Astrocyte of the spinal cord (primary cell): ENCODE measurements around the gene CYP8B1.

Source experiments
- DNase-seq: peaks from one replicate; pipeline ENCODE4 v3.0.0; 2011; ENCODE audit warnings: low read depth, low spot score
- H3K4me3 ChIP-seq: 2 replicates; pipeline ENCODE4 v1.5.1; 2011; ENCODE audit warnings: low read depth, mild to moderate bottlenecking, low read length, moderate library complexity
- in situ Hi-C: cut with HindIII; loops from 2 replicates; pipeline ENCODE4 v1.10.0; 2017; ENCODE audit warnings: low sequenced_read_pairs
- TF ChIP-seq, protein P1 (sequence below): IDR thresholded peaks from 2 replicates; pipeline ENCODE4 v1.5.1; 2012; ENCODE audit warnings: low read depth, mild to moderate bottlenecking, low read length, inconsistent platforms

The CYP8B1 gene

DNA sequence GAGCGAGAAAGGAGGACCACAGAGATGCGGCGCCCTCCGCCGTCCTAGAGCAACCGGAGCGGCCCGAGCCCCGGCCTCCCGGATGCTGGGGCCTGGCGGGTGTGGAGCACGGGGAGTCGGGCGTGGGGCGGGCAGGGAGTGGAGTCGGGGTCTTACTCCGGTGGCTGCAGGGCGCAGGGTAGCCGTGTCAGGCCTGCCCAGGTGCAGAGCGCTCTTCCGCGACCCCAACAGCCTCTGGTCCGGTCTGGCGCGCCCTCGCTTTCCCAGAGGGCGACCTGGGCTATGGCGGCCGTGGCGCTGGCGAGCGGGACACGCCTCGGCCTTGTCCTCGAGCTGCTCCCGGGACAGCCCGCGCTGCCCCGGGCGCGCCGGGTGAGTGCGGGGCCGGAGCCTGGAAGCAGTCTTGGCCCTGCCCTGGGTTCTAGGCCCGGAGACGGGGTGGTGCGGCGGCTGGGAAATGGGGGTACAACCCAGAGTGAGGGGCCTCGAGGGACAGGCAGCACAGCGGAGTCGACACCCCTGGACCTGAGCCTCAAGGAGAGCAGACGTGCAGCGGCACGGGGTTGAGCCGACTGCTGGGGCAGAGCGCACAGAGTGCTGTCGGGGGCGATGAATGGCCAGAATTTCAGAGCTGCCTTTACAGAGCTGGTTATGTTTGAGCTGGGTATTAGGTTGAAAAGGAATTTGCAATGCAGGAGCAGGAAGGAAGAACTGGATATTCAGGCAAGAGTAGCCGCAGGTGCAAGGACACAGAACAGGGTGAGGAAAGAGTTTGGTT is 30.6 kb upstream of the CYP8B1 start, which contains the start of gene ZNF662:
ZNF662 (plus strand) TSS at position 73 of the 778 bp plus-strand sequence. CDS start 1,973 bp downstream, outside the sequence.
- TF ChIP-seq, protein P1, sequence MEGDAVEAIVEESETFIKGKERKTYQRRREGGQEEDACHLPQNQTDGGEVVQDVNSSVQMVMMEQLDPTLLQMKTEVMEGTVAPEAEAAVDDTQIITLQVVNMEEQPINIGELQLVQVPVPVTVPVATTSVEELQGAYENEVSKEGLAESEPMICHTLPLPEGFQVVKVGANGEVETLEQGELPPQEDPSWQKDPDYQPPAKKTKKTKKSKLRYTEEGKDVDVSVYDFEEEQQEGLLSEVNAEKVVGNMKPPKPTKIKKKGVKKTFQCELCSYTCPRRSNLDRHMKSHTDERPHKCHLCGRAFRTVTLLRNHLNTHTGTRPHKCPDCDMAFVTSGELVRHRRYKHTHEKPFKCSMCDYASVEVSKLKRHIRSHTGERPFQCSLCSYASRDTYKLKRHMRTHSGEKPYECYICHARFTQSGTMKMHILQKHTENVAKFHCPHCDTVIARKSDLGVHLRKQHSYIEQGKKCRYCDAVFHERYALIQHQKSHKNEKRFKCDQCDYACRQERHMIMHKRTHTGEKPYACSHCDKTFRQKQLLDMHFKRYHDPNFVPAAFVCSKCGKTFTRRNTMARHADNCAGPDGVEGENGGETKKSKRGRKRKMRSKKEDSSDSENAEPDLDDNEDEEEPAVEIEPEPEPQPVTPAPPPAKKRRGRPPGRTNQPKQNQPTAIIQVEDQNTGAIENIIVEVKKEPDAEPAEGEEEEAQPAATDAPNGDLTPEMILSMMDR = no peak
- H3K4me3 ChIP-seq = peak within 1 kb of the TSS; percentile 42
- DNase-seq = peak; percentile 15
- in situ Hi-C loops = no loop called here

DNA sequence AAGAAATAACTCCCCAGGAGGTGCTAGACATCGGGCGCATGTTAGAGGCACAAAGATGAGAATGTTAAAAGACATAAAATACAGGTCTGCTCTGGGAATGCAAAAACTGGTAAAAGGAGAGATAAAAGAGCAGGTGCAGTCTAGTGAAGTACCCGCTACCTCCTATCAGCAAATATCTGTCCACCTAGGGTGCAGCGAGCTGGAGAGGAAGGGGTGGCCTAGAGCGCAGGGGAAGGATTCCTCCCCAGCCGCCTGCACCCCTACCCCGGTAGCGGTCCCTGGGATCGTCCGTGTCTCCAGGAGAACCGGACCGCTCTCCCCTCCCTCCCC is 30.0 kb upstream of the CYP8B1 start:
- in situ Hi-C loops = no loop called here
- no peak for DNase-seq
- H3K4me3 ChIP-seq = peak overlapping the region; percentile 42
- TF ChIP-seq, protein P1 = no peak

DNA sequence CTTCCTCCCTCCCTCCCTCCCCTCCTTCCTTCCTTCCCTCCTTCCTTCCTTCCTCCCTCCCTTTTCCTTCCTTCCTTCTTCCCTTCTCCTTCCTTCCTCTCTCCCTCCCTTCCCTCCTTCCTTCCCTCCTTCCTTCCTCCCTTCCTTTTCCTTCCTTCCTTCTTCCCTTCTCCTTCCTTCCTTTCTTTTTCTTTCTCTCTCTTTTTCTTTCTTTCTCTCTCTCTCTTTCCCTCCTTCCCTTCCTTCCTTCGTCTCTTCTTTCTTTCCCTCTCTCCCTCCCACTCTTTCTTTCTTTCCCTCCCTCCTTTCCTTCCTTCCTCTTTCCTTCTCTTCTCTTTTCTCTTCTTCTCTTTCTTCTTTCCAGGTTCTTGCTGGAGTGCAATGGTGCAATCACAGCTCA is 28.4 kb upstream of the CYP8B1 start:
- H3K4me3 ChIP-seq = no peak overlapping the region
- in situ Hi-C loops = no loop called here
- no peak for DNase-seq
- TF ChIP-seq, protein P1 = no peak

DNA sequence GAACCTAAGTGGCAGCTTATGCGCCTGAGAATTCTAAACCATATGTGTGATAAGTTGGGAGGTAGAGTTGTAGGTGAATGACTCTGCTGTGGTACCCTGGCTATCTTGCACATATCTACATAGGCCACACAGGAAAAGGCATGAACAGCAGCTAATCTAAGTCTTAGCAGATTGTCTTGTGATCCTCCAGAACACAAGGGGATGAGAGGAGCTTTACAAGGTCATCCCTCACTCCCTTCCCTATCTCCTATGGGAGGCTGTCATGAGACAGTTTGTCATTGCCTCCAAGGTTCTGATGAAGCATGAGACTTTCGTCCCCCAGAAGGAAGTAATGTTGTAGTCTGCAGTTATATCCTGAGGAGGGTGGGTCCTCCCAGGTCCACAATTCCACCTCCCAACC is 26.6 kb upstream of the CYP8B1 start:
- no peak overlapping the region for H3K4me3 ChIP-seq
- in situ Hi-C loops = no loop called here
- no peak for DNase-seq
- TF ChIP-seq, protein P1 = no peak

DNA sequence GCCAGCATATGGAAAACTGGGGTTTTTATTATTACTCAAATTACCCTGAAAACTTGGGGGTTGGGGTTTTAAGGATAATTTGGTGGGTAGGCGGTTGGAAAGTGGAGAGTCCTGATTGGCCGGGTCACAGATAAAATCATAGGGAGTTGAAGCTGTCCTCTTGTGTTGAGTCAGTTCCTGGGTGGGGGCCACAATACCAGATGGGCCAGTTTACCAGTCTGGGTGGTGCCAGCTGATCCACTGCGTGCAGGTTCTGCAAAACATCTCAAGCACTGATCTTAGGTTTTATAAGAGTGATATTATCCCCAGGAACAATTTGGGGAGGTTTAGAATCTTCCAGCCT is 25.4 kb upstream of the CYP8B1 start:
- H3K4me3 ChIP-seq = no peak overlapping the region
- in situ Hi-C loops = no loop called here
- no peak for DNase-seq
- TF ChIP-seq, protein P1 = no peak

DNA sequence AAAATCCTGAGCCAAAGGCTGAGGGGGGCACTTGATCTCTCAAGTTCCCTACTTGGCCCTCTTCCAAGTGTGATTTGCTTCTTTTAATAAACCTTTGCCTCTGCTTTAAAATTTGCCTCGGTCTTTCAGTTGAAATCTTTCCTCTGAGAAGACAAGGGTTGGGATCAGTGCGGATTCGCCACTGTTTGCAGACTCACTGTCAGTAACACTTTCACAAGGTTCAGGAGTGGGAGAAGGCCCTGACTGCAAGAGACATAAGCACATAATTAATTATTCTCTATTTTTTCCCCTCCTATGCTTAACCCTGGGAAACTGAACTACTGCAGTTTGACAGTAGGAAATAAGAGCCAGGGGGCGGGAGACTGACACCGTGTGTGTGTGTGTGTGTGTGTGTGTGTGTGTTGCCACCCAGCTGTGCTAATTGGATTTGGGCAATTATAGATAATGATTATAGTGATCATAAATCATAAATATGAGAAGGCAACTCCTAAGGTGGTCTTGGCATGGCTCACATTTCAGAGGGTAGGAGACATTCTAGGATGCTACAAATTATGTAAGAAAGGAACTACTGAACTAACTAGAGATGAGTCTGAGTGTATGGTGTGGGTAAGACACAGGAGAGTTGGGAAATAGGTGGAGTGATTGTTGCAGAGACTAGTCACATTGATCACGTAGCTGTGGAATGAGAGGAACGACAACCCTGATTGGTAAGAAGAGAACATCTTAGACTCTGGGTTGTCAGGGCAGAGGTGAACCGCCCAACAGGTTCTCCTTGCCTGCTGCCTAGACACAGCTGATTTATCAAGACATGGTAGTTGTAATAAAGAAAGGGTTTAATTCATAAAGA is 24.8 kb upstream of the CYP8B1 start:
- no peak overlapping the region for H3K4me3 ChIP-seq
- TF ChIP-seq, protein P1 = no peak
- DNase-seq = no peak
- in situ Hi-C loops = no loop called here
